ENCODE measurements around the gene GAPVD1.
"Not testable (repeated sequence)": the region's sequence is repeated elsewhere in the genome, so short reads cannot be mapped to it uniquely, and the experiment has no call there.

Gene GAPVD1, protein sequence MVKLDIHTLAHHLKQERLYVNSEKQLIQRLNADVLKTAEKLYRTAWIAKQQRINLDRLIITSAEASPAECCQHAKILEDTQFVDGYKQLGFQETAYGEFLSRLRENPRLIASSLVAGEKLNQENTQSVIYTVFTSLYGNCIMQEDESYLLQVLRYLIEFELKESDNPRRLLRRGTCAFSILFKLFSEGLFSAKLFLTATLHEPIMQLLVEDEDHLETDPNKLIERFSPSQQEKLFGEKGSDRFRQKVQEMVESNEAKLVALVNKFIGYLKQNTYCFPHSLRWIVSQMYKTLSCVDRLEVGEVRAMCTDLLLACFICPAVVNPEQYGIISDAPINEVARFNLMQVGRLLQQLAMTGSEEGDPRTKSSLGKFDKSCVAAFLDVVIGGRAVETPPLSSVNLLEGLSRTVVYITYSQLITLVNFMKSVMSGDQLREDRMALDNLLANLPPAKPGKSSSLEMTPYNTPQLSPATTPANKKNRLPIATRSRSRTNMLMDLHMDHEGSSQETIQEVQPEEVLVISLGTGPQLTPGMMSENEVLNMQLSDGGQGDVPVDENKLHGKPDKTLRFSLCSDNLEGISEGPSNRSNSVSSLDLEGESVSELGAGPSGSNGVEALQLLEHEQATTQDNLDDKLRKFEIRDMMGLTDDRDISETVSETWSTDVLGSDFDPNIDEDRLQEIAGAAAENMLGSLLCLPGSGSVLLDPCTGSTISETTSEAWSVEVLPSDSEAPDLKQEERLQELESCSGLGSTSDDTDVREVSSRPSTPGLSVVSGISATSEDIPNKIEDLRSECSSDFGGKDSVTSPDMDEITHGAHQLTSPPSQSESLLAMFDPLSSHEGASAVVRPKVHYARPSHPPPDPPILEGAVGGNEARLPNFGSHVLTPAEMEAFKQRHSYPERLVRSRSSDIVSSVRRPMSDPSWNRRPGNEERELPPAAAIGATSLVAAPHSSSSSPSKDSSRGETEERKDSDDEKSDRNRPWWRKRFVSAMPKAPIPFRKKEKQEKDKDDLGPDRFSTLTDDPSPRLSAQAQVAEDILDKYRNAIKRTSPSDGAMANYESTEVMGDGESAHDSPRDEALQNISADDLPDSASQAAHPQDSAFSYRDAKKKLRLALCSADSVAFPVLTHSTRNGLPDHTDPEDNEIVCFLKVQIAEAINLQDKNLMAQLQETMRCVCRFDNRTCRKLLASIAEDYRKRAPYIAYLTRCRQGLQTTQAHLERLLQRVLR (N-terminal part only)

DNA sequence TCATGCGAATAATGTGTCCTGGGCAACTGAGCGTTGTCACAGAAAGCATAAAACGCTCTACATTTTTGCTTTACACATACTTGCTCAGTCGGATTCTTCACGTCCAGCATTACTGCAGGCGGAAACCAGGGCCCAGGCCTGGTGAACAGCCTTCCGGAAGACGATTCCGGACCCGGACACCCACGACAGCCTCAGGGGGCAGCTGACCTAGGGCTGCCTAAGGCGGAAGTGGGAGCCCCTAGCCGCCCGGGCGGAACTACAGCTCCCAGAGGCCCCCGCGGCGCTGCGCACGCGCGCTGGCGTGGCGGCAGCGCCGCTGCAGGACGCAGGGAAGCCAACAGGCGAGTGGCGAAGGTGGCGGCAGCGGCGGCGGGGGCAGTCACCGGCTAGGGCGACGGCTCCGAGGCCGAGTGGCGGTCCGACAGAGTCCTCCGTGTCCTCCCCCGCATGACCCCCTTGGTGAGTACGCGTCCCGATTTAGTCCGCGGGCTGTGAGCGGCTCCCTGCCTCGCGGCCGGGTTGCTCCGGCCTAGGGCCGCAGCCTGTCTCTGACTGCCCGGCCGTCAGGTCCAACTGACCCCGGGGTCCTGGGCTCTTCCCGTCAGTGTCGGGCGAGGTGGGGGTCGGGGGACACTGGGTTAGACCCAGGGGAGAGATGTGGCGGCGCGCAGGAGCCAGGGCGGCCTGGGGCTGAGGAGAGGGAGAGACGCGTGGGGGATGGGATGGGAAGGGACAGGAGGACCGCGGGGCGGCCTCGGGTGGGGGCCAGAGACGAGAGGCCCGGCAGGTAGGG, at the start of gene GAPVD1:
Gene GAPVD1 (plus strand): TSS at position 326 of the 793 bp plus-strand sequence. CDS start 37,096 bp downstream, outside the sequence.
- DNase-seq (ENCODE audit: low read depth), result peak; percentile 92

DNA sequence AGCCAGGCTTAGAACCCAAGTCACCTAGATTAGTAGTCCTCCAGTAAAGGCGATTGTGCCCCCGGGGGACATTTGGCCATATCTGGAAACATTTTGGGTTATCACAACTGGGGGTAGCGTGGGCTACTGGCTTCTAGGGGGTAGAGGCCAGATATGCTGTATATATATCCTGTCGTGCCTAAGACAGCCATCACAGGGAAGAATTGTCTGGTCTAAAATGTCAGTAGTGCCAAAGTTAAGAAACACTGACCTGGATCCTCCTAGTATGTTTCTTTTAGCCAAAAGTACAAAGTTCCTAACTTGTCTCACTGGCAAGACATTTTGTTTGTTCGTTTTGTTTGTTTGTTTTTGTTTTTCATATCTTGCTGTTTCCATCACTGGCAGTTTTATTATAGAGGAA, 47.4 kb upstream of the GAPVD1 start:
- no peak for DNase-seq (ENCODE audit: low read depth)

DNA sequence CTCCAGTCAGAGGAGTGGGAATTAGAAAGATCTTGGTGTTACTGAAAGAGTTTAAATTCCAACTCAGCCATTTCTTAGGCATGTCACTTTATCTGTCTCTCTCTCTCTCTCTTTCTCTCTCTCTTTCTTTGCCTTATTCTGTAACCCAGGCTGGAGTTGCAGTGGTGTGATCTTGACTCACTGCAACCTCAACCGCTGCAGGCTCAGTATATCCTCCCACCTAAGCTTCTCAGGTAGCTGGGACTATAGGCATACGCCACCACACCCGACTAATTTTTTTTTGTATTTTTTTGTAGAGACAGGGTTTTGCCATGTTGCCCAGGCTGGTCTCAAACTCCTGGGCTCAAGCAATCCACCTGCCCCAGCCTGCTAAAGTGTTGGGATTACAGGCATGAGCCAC, 43.0 kb upstream of the GAPVD1 start:
- no peak for DNase-seq (ENCODE audit: low read depth)

- not testable (repeated sequence) for DNase-seq (ENCODE audit: low read depth)
These were observed 36.8 kb upstream of the GAPVD1 start for GRCh38 chr9:125224858-125225257.

DNA sequence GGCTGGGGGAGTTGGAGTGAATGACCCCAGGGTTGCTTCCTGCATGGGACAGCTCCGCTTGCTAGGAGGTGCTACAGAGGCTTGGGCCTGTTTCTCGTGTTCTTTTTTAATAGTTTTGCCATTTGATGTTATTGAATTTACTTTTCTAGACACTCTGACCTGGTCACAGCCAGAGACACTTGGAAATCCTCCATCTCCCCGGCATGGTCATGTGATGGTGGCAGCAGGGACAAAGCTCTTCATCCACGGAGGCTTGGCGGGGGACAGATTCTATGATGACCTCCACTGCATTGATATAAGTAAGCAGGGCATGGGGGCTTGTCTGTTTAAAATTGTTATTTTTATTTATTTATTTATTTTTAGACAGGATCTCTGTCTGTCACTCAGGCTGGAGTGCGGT, 33.9 kb upstream of the GAPVD1 start:
- DNase-seq (ENCODE audit: low read depth), result no peak

DNA sequence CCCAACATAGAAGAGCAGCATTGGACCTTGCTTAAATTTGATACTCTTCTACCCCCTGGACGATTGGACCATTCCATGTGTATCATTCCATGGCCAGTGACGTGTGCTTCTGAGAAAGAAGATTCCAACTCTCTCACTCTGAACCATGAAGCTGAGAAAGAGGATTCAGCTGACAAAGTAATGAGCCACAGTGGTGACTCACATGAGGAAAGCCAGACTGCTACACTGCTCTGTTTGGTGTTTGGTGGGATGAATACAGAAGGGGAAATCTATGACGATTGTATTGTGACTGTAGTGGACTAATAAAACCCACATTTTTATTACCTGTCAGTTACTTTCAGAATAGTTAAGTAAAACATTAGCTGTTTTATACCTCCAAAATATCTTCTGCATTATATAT, 27.9 kb upstream of the GAPVD1 start:
- peak; percentile 99 for DNase-seq (ENCODE audit: low read depth)

DNA sequence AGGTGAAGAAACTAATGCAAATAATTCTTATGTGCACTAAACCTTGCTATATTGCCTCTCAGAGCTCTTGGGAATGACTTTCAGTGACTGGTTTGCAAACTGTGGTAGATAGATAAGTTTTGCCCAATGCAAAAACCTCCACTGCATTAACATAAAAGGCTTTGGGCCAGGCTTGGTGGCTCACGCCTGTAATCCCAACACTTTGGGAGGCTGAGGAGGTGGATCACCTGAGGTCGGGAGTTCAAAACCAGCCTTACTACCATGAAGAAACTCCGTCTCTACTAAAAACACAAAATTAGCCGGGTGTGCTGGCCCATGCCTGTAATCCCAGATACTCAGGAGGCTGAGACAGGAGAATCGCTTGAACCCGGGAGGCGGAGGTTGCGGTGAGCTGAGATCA, 27.5 kb upstream of the GAPVD1 start:
- not testable (repeated sequence) for DNase-seq (ENCODE audit: low read depth)

GRCh38 chr9:125235804-125236519, 25.7 kb upstream of the GAPVD1 start:
- no peak for DNase-seq (ENCODE audit: low read depth)

DNA sequence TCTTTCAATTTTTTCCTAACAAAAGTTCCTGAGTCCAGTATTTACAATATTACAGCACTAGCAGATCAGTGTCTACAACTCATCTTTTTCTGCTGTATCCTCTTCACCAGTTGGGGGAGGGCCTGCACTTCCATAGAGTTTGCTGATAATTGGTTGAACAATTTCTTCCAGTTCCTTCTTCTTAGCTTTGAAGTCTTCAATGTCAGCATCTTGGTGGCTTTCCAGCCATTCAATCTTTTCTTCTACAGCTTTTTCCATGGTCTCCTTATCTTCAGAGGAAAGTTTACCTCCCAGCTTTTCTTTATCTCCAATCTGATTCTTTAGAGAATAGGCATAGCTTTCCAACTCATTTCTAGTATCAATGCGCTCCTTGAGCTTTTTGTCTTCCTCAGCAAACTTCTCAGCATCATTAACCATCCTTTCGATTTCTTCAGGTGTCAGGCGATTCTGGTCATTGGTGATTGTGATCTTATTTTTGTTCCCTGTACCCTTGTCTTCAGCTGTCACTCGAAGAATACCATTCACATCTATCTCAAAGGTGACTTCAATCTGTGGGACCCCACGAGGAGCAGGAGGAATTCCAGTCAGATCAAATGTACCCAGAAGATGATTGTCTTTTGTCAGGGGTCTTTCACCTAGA, 25.0 kb upstream of the GAPVD1 start:
- DNase-seq (ENCODE audit: low read depth), result peak; percentile 31

- DNase-seq (ENCODE audit: low read depth), result no peak
These were observed 23.3 kb upstream of the GAPVD1 start for GRCh38 chr9:125238127-125238914.

- DNase-seq (ENCODE audit: low read depth), result no peak
These were observed 22.6 kb upstream of the GAPVD1 start for GRCh38 chr9:125238915-125239446.

DNA sequence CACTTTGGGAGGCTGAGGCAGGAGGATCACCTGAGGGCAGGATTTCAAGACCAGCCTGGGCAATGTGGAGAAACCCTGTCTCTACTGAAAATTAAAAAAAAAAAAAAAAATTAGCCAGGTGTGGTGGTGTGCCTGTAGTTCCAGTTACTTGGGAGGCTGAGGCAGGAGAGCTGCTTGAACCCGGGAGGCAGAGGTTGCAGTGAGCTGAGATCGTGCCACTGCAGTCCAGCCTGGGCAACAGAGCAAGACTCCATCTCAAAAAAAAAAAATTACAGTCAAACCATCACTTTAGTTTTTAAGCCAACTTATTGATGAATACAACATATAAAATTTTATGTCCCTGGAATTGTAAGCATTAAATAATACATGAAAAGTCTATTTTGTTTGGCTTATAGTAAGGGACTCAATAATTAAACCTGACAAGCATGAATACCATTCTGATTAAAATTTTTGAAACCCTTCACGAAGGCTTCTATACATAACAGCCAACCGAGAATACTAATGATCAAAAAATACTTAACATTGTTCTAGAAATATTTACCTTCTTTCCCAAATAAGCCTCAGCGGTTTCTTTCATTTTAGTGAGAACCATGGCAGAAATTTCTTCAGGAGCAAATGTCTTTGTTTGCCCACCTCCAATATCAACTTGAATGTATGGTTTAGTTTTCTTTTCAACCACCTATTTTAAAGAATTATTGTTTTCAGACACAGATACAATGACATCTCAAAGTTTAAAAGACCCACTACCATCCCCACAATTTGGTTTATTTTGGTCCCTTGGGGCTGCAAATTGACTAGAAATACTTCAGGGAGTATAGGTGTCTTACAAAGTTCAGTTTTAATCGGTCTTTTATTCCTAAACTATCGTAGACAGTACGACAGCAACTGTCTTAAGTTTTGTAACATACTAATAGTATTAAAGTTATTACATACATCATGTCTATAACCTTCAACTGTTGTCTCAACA, 21.7 kb upstream of the GAPVD1 start:
- DNase-seq (ENCODE audit: low read depth), result no peak

GRCh38 chr9:125240649-125240999, 21.0 kb upstream of the GAPVD1 start:
- no peak for DNase-seq (ENCODE audit: low read depth)

DNA sequence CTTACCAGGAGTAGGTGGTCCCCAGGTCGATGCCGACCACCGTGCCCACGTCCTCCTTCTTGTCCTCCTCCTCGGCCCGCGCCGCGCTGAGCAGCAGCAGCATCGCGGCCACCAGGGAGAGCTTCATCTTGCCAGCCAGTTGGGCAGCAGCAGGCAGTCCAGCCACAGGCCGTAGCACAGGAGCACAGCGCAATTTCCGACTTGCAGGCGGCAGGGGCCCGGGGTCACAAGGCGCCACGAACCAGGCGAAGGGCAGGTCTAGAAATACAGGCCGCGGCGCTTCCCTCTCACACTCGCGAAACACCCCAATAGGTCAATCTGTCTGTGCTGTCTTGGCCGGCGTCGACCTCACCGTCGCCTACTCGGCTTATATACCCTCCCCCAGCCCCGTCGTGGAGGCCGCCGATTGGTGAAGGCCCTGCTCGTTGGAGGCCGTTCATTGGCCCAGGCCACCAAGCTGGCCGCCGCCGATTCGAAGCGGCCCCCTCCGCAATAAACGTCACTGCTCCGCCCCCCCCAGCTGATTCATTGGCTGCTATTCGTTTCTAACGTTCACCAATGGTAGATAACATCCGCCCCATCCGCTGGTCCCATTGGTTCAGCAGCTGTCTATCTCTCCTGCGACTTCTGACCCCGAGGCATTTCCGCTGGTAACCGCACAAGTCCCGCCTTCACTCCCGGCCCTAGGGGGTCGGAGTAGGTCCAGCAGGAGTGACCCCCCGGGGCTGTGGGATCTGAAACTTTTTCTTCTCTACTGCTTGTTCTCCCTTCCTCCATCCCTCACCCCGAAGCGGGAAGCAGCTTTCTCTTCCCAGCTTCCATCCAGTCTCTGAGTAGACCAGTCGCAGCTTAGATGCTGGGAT, 20.4 kb upstream of the GAPVD1 start, which contains the start of gene HSPA5:
Gene HSPA5 (minus strand): TSS at position 344 of the 863 bp plus-strand sequence. CDS start 217 bp downstream, at position 127.
- peak; percentile 100 for DNase-seq (ENCODE audit: low read depth)

GRCh38 chr9:125241863-125242739, 19.5 kb upstream of the GAPVD1 start:
- no peak for DNase-seq (ENCODE audit: low read depth)

DNA sequence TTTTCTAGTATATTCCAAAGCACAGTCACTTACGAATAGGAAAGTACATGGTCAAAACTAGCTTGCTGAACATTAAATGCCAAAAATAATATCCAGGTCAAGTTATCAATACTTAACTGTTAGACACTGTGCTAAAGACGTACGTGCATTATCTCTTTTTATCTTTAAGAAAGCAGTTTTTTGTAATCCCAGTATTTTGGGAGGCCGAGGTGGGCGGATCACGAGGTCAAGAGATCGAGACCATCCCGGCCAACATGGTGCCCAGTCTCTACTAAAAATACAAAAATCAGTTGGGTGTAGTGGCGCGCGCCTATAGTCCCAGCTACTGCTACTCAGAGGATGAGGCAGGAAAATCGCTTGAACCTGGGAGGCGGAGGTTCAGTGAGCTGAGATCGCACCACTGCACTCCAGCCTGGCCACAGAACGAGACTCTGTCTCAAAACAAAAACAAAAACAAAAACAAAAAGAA, 17.8 kb upstream of the GAPVD1 start:
- DNase-seq (ENCODE audit: low read depth), result no peak

Data from EH (cell line).